NAMALWA (cell line): Measurements from ENCODE around the gene MAGI2.

ENCODE experiments used
- DNase-seq: peaks from one replicate; pipeline ENCODE4 v3.0.0-alpha.2; 2015; ENCODE audit warnings: low spot score

Gene MAGI2

DNA sequence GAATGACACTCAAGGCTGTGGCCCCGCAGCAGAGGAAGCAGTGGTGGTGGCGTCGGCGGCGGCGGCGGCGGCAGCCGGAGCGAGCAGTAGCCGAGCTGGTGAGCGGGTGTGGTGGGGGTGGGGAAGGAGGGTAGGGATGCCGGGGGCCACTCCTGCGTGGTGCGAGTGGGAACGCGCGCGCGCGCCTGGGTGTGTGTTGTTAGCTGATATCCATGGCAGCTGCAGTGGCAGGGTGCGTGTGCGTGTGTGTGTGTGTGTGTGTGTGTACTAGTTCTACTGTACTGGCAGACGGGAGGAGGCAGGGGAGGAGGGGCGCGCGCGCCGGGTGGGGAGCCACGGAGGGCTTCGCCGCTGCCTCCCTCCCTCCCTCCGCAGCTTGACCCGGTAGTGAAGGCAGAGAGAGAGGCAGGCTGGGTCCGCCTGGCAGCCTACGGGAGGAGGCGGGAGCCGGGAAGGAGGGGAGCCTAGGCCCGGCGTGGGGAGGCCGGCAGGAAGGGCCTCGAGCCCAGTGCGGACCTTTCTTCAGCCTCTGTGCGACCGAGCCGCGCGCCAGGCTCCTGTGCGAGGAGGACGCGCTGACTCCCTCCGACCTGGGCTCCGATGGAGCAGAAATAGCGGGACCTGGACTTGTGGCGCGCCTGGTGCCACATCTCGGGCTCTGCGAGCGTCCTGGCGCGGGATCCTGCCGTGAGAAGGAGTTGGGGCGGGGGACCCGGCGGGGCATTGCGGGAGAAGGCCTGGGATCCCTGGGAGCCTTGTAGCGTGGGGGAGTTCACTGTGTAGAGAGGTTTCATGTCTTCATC is at the start of gene MAGI2:
Gene MAGI2 (minus strand): TSS at position 110 of the 803 bp plus-strand sequence. CDS start 347 bp downstream, outside the sequence.
- no peak for DNase-seq

DNA sequence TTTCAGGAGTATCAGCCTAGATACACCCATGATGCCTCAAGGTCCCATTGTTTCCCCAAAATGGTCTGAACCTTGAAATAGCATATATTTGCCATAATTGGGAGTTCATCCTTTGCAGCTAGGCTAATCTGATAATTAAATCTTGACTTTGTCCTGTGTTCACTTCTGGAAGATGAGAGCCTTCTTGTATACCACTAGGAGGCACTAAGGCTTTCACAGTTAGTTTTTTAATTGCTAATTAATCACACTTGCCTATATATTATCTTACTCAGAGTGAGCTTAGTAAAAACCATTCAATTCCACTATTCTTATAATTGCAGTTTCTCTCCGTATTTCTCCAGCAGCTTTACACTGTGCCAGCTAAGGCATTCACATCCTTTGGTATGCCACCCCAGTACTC is 48.7 kb upstream of the MAGI2 start:
- DNase-seq, result peak; percentile 15

GRCh38 chr7:79500759-79501158 is 47.3 kb upstream of the MAGI2 start:
- no peak for DNase-seq

DNA sequence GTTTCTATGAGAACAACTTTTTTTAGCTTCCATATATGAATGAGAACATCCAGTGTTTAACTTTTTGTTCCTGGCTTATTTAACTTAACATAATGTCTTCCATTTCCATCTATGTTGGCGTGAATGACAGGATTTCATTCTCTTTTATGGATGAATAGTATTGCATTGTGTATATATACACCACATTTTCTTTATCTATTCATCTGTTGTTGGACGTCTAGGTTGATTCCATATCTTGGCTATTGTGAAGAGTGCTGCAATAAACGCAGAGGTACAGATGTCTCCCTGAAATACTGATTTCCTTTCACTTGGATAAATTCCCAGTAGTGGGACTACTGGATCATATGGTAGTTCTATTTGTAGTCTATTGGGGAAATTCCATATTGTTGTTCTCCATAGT is 44.3 kb upstream of the MAGI2 start:
- DNase-seq, result no peak

DNA sequence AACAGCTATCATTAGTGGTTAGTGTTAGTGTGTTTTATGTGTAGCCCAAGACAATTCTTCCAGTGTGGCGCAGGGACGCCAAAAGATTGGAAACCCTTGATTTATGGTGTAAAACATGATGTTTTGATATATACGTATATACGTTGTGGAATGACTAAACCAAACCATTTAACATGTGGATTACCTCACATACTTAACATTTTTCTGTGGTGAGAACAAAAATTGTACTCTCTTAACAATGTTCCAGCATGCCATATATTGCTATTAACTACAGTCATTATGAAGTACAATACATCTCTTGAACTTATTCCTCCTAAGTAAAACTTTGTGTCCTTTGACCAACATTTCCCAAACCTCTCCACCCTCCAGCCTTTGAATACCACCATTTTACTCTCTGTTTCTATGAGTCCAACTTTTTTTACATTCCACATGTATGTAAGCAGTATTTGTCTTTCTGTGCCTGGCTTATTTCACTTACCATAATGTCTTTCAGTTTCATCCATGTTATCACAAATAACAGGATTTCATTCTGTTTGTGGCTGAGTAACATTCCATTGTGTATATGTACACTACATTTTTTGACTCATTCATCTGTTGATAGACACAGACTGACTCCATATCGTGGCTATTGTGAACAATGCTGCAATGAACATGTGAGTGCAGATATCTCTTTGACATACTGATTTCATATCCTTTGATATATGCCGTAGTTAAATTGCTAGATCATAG is 42.2 kb upstream of the MAGI2 start:
- no peak for DNase-seq

- DNase-seq, result no peak
Measured at GRCh38 chr7:79494046-79494445, 40.6 kb upstream of the MAGI2 start.

DNA sequence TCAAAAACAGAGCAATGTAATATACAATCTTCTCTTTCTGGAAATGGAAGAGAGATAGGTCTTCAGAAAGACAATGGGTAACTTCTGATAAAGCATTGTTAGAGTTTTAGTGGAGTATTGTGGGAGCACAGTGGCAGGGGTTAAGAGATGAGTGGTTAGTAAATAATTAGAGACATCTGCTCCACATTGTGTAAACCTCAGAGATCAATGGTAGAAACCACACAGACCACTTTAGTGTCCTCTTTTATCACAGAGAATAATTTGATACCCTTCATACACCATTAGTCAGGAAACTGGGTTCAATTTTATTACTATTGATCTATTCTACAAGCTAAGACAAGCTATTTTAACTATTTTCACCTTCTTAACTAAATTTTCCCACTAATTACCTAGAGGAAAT is 35.9 kb upstream of the MAGI2 start:
- no peak for DNase-seq

DNA sequence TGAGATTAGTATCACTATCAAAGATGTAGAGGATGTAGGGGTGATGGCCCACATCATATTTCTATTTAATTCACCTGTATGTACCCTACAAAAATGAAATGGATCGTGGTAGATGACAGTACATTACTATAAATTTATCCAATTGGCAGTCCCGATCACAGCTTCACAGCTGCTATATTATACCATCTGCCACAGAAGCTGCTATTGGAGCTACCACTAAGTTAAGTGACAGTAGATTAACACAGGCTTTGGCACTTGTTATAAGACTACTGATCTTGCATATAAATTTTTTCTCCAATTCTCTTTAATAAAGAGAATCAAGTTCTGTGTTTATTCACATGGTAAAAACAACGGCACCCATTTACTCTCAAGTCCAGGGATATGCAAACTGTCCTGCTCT is 24.9 kb upstream of the MAGI2 start:
- no peak for DNase-seq

DNA sequence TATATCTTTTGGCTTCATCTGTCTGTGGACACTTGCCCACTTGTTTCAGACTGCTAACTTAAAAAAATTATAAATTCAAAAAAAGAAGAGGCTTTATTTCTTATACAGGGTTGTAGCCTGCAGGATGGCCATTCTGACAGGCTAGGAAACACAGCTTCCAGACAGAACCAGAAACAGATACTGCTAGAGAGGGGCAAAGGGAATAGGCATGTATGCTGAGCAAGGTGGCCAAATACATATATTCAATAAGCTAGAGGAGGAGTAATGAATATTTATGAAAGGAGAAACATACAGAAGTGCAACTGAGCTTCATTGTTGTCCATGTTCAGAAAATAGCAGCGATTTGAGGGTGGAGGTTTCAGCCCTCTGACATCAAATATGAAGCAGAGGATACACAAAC is 22.0 kb upstream of the MAGI2 start:
- no peak for DNase-seq

- no peak for DNase-seq
Measured at GRCh38 chr7:79471699-79472098, 18.2 kb upstream of the MAGI2 start.

DNA sequence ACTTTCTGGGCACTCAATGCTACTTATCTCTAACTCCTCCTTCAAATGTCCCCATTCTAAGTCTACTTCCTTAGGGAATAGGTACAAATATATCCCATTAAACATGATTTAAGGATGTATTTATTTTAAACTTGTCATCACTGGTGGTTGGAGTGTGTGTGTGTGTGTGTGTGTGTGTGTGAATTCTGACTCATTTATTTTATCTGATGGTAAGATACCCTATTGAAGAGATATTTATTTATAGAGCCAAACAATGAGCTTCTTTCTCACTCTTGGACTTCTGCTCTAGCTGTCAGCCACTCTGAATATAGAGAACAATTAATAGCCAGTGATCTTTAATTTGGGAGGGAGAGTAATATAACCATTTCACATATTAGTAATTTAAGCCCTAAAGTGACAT is 17.8 kb upstream of the MAGI2 start:
- no peak for DNase-seq

- DNase-seq, result no peak
Measured at GRCh38 chr7:79465551-79465950, 12.1 kb upstream of the MAGI2 start.

- no peak for DNase-seq
Measured at GRCh38 chr7:79464051-79464450, 10.6 kb upstream of the MAGI2 start.

GRCh38 chr7:79462390-79462789 is 8.9 kb upstream of the MAGI2 start:
- DNase-seq, result no peak

DNA sequence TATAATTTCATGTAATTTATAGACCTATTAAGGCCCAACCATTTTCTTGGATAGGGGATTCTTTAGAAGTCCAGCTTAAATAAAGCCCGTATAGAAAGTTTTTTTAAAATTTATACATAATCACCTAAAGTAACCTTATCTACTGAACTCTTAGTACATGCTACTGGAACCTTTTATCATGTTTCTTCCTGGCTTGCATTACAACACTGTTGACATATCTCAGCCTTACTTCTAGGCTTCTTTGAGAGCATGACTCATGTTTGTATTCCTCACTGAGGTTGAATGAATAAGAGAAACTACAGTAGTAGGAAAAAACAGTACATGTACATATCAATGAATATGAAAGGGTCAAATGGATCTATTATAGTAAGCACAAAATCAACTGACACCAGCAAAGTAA is 8.2 kb upstream of the MAGI2 start:
- DNase-seq, result no peak

DNA sequence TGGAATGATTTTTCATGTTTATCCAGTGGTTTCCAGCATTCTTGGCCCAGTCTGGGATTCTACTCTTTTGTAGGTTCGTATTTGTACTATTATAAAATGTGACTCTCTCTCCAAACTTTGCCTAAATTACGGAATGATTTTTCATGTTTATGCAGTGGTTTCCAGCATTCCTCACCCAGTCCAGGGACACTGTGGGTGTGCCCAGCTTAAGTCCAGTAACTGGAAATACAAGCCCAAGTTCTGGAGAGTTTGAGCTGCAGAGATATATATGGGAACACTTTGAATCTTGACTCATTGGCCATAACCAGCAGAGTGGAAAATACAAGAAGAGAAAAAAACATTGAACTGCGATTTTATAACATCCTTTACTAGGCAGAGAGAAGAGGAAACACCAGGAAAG is 5.9 kb upstream of the MAGI2 start:
- no peak for DNase-seq

GRCh38 chr7:79458796-79459195 is 5.3 kb upstream of the MAGI2 start:
- no peak for DNase-seq

DNA sequence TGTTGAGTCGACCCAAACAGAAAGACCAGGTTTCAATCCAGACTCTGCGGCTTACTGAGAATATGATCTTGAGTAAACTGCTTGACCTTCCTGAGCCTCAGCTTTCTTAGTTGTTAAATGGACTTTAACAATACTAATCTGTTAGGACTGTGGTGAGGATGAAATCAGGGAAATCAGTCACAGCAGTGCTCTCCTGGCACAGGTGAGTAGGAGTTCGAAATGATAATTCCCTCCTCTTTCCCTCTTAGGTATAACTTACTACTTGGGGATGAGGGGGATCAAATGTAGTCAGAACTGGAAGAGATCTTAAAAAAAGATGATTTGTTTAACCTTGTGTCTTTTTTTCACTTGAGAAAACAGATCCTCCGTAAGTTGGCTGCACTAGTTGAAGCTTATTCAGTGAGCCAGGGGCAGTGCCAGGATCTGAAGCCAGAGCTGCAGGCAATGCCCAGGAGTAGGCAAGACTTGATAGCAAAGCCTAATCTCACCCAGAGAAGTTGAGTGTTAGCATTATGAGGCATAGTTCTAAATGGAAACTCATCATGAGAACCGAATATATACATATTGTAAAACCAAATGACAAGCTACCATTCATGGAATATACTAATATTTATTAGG is 1.8 kb upstream of the MAGI2 start:
- DNase-seq, result no peak

DNA sequence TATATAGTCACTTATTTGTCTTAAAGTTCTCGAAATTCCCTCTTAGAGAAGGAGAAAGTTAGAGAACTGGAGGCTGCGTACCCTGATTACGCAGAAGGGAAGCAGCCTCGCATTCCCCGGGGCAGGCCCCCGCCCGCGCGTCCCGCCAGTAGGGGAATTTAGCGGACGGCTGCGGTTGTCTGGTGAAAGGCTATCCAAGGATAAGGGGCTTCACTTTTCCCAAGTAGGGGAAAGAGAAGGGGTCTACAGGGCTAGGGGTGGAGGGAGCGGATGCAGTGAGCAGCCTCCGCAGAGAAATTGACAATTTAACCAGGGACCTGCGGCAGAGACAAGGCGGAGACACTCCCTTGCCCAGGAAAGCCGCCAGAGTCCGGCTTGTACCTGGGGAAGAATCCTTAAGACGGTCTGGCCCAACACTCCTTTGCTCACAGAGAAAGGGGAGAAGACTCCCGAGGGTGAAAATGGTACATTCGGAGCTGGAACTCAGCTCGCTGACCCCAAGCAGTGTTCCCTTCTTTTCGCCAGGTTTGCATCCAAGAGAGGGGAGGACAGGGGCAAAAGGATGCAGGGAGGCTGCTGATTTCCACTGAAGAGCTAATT is 994 bp upstream of the MAGI2 start:
- DNase-seq, result no peak

DNA sequence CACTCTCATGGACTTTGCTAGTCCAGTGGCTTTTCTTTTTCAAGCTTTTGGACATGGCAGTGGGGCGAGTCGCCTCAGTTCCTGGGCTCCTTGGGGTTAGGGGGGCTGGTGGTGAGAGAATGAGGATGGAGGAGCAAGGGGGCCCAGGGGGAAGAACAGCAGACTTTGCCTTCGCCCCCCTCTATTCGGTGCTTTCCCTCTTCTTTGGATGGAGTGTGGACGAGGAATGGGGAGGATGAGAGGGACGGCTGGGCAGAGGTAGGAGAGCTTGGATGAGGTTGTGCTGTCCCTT is 255 bp downstream of the MAGI2 start:
- no peak for DNase-seq

GRCh38 chr7:79452495-79453265 is 787 bp downstream of the MAGI2 start:
- no peak for DNase-seq

DNA sequence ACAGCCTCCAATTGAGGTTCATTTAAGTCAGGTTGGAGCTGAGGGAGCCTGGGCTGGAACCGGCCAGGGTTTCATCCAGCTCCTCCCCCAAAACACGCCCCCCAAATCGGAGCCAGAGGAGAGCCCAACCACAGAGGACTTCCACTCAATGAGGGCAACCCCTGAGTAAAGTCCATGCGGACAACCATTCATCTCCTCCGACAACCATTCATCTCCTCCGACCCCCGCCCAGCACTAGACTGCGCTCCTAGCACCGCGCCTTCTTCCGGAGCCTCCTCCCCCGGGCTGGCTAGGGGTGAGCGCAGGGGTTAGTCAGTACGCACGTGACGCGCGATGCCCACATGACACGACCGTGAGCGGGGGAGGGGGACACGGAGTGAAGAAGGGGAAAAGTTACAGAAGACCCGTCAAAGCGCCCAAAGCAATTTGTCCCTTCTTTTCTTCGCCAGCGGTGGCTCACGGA is 1.4 kb downstream of the MAGI2 start:
- DNase-seq, result no peak
